H1 (cell line): ENCODE results near the gene HBS1L. TPM values are rescaled to one million over a fixed set of nuclear protein-coding genes. Genes with fewer than 3 reads are reported as not detected.

Source experiments
- CTCF ChIA-PET: fragments of 300-600 bp; sonication (Branson Sonifier 250); formaldehyde crosslinking; loops from one replicate; lab custom pipeline; 2021; ENCODE audit not compliant: partially characterized antibody; lab: Charles Lee
- POLR2A ChIA-PET: fragments of 300-600 bp; sonication (Branson Sonifier 250); formaldehyde crosslinking; loops from one replicate; lab custom pipeline; 2021; ENCODE audit warnings: inconsistent platforms; ENCODE audit not compliant: partially characterized antibody; lab: Charles Lee
- DNase-seq, 2 experiments: peaks; one replicate each; pipeline versions ENCODE4 v3.0.0 to v3.0.0-alpha.2; 2010 to 2022; ENCODE audit warnings: low spot score in 2 of 2, low read depth in 1 of 2, mixed read lengths in 1 of 2
- FAIRE-seq: peaks from 2 replicates; lab custom pipeline; 2011; peaks lifted over from hg19 to GRCh38; lab: Jason Lieb, UNC
- H2AFZ ChIP-seq: 2 replicates; pipeline ENCODE4 v1.8.1; 2012; ENCODE audit warnings: low read length, inconsistent platforms
- H2AK5ac ChIP-seq: 2 replicates; pipeline ENCODE4 v1.6.1; 2013; ENCODE audit warnings: low read depth, low read length
- H2BK120ac ChIP-seq: replicated peaks from 2 replicates; pipeline ENCODE3; 2013; ENCODE audit warnings: low read depth, low read length, inconsistent platforms
- H2BK12ac ChIP-seq: 2 replicates; pipeline ENCODE4 v1.6.1; 2013; ENCODE audit warnings: low read depth, low read length
- H2BK15ac ChIP-seq: 2 replicates; pipeline ENCODE4 v1.6.1; 2013; ENCODE audit warnings: low read length
- H2BK20ac ChIP-seq: 2 replicates; pipeline ENCODE4 v1.6.1; 2013; ENCODE audit warnings: low read length
- H2BK5ac ChIP-seq: 2 replicates; pipeline ENCODE4 v1.6.1; 2013; ENCODE audit warnings: low read depth, low read length
- H3K14ac ChIP-seq: 2 replicates; pipeline ENCODE4 v1.6.1; 2013; ENCODE audit warnings: inconsistent platforms; ENCODE audit not compliant: insufficient read length
- H3K18ac ChIP-seq: 2 replicates; pipeline ENCODE4 v1.6.1; 2013; ENCODE audit warnings: low read length; ENCODE audit errors: extremely low read depth
- H3K23ac ChIP-seq: 2 replicates; pipeline ENCODE4 v1.6.1; 2013; ENCODE audit warnings: inconsistent platforms; ENCODE audit not compliant: insufficient read length
- H3K23me2 ChIP-seq: 2 replicates; pipeline ENCODE4 v1.6.1; 2013; ENCODE audit warnings: low read depth, low read length
- H3K27ac ChIP-seq: 2 replicates; pipeline ENCODE4 v1.6.1; 2011; ENCODE audit warnings: low read depth, low read length, inconsistent platforms
- H3K27me3 ChIP-seq, 4 experiments: replicated peaks in 1 of 4; 1 replicate in 1 of 4; 2 replicates in 3 of 4; pipeline versions ENCODE4 v1.6.1 to v1.8.1; 2011 to 2013; ENCODE audit warnings: low read length in 3 of 4, mild to moderate bottlenecking in 3 of 4, inconsistent platforms in 2 of 4, mixed read lengths in 2 of 4, moderate library complexity in 1 of 4; ENCODE audit not compliant: control insufficient read depth in 3 of 4, insufficient read depth in 3 of 4; ENCODE audit errors: extremely low read depth in 1 of 4
- H3K36me3 ChIP-seq, 4 experiments: 2 replicates each; pipeline versions ENCODE4 v1.6.1 to v1.8.1; 2011 to 2013; ENCODE audit warnings: mild to moderate bottlenecking in 4 of 4, low read length in 3 of 4, moderate library complexity in 2 of 4, control low read depth in 1 of 4, inconsistent platforms in 1 of 4; ENCODE audit not compliant: insufficient read depth in 4 of 4, control insufficient read depth in 2 of 4
- H3K4ac ChIP-seq: replicated peaks from 2 replicates; pipeline ENCODE3; 2013; ENCODE audit warnings: low read length, low read depth, mixed read lengths, inconsistent platforms; ENCODE audit not compliant: insufficient read length
- H3K4me1 ChIP-seq, 4 experiments: replicated peaks in 1 of 4; 1 replicate in 1 of 4; 2 replicates in 3 of 4; pipeline versions ENCODE4 v1.6.1 to v1.8.1; 2011 to 2013; ENCODE audit warnings: low read length in 3 of 4, inconsistent platforms in 2 of 4, mixed read lengths in 1 of 4; ENCODE audit not compliant: insufficient read depth in 4 of 4, control insufficient read depth in 3 of 4
- H3K4me2 ChIP-seq, 2 experiments: 2 replicates each; pipeline versions ENCODE4 v1.6.1 to v1.8.1; 2011 to 2013; ENCODE audit warnings: low read depth in 2 of 2, low read length in 2 of 2, control low read depth in 1 of 2, inconsistent platforms in 1 of 2, mild to moderate bottlenecking in 1 of 2; ENCODE audit not compliant: insufficient read depth in 1 of 2
- H3K4me3 ChIP-seq, 4 experiments: fragments of 200-600, 300-600 bp in 1 of 4; sonication (generic), shearing (Covaris generic), sonication (Bioruptor Twin) in 1 of 4; 2 replicates each; pipeline versions ENCODE4 v1.5.1 to v1.8.1; 2011 to 2016; ENCODE audit warnings: low read length in 4 of 4, low read depth in 3 of 4, control low read depth in 2 of 4, inconsistent platforms in 2 of 4, mild to moderate bottlenecking in 2 of 4, mixed read lengths in 1 of 4, moderate library complexity in 1 of 4; ENCODE audit not compliant: insufficient read depth in 2 of 4; ENCODE audit errors: extremely low read depth in 1 of 4
- H3K56ac ChIP-seq: replicated peaks from 2 replicates; pipeline ENCODE3; 2013; ENCODE audit warnings: low read depth, mild to moderate bottlenecking, mixed read lengths, low read length, inconsistent platforms; ENCODE audit not compliant: insufficient read length
- H3K79me1 ChIP-seq: 2 replicates; pipeline ENCODE4 v1.6.1; 2013; ENCODE audit warnings: low read depth, low read length, control low read depth
- H3K79me2 ChIP-seq, 2 experiments: 2 replicates each; pipeline versions ENCODE4 v1.6.1 to v1.8.1; 2012 to 2013; ENCODE audit warnings: low read length in 2 of 2, mild to moderate bottlenecking in 2 of 2, inconsistent platforms in 1 of 2; ENCODE audit not compliant: insufficient read depth in 2 of 2, control insufficient read depth in 1 of 2
- H3K9ac ChIP-seq, 4 experiments: replicated peaks in 1 of 4; 1 replicate in 1 of 4; 2 replicates in 3 of 4; pipeline versions ENCODE4 v1.6.1 to v1.8.1; 2011 to 2013; ENCODE audit warnings: low read depth in 3 of 4, low read length in 3 of 4, control low read depth in 2 of 4, mild to moderate bottlenecking in 2 of 4, moderate library complexity in 2 of 4, inconsistent platforms in 1 of 4; ENCODE audit errors: extremely low read depth in 1 of 4
- H3K9me3 ChIP-seq, 2 experiments: 2 replicates each; pipeline versions ENCODE4 v1.6.1 to v1.8.1; 2012 to 2013; ENCODE audit warnings: mild to moderate bottlenecking in 2 of 2, moderate library complexity in 2 of 2, control low read depth in 1 of 2, inconsistent platforms in 1 of 2, low read depth in 1 of 2, low read length in 1 of 2, mixed read lengths in 1 of 2; ENCODE audit not compliant: insufficient read depth in 2 of 2
- H4K20me1 ChIP-seq, 2 experiments: replicated peaks in 1 of 2; 2 replicates each; pipeline versions ENCODE3 to v1.8.1; 2011 to 2013; ENCODE audit warnings: inconsistent platforms in 2 of 2, low read length in 2 of 2, mild to moderate bottlenecking in 1 of 2; ENCODE audit not compliant: insufficient read depth in 2 of 2, control insufficient read depth in 1 of 2
- H4K5ac ChIP-seq: 2 replicates; pipeline ENCODE4 v1.6.1; 2013; ENCODE audit warnings: low read length, low read depth, mixed read lengths, inconsistent platforms; ENCODE audit not compliant: insufficient read length
- H4K8ac ChIP-seq: 2 replicates; pipeline ENCODE4 v1.8.0; 2013; ENCODE audit warnings: mild to moderate bottlenecking, moderate library complexity, low read length, inconsistent platforms; ENCODE audit not compliant: insufficient read depth; ENCODE audit errors: extremely low read depth
- H4K91ac ChIP-seq: replicated peaks from 2 replicates; pipeline ENCODE3; 2013; ENCODE audit warnings: low read length, mixed read lengths, inconsistent platforms; ENCODE audit not compliant: insufficient read length
- BRCA1 ChIP-seq: IDR thresholded peaks from 2 replicates; pipeline ENCODE4 v1.6.1; 2012; ENCODE audit warnings: low read depth, low read length, improper control_type of control experiment
- CBX8 ChIP-seq: fragments of 300-800, 300-1000 bp; sonication (generic); IDR thresholded peaks from 2 replicates; pipeline ENCODE4 v1.7.1; 2016; ENCODE audit warnings: low read depth, low read length, borderline replicate concordance
- CREB1 ChIP-seq: IDR thresholded peaks from 2 replicates; pipeline ENCODE4 v1.6.1; 2012; ENCODE audit warnings: inconsistent platforms
- EZH2 ChIP-seq: fragments of 200-600 bp; sonication (generic); IDR thresholded peaks from 2 replicates; pipeline ENCODE4 v1.7.1; 2012; ENCODE audit warnings: low read depth, mild to moderate bottlenecking, moderate library complexity, low read length, inconsistent platforms; ENCODE audit not compliant: severe bottlenecking
- FOSL1 ChIP-seq: IDR thresholded peaks from 2 replicates; pipeline ENCODE4 v1.6.1; 2011; ENCODE audit warnings: mild to moderate bottlenecking, low read depth, low read length, moderate library complexity; ENCODE audit not compliant: insufficient read depth
- GTF2F1 ChIP-seq: IDR thresholded peaks from 2 replicates; pipeline ENCODE4 v1.6.1; 2012; ENCODE audit warnings: low read depth, low read length, improper control_type of control experiment, borderline replicate concordance
- MAX ChIP-seq: IDR thresholded peaks from 2 replicates; pipeline ENCODE4 v1.6.1; 2012; ENCODE audit warnings: inconsistent platforms
- SIRT6 ChIP-seq: IDR thresholded peaks from one replicate; pipeline ENCODE4 v1.7.1; 2012; ENCODE audit warnings: low read length, inconsistent platforms
- TEAD4 ChIP-seq: IDR thresholded peaks from 2 replicates; pipeline ENCODE4 v1.6.1; 2012; ENCODE audit warnings: low read depth, low read length, inconsistent platforms, mixed read lengths
- WGBS, 2 experiments: shearing (Covaris generic) in 1 of 2; methylation state at CpG; one replicate each; pipeline versions ENCODE4 v1.1.6 to v1.1.7; 2013 to 2015; ENCODE audit warnings: low lambda C conversion rate in 2 of 2, mixed read lengths in 2 of 2, inconsistent platforms in 1 of 2, low coverage in 1 of 2, missing lambda C conversion rate in 1 of 2; ENCODE audit not compliant: insufficient replicate concordance in 2 of 2, insufficient coverage in 1 of 2, insufficient read length in 1 of 2; ENCODE audit errors: extremely low coverage in 1 of 2, missing lambda C conversion rate in 1 of 2; 5-methylcytosine and 5-hydroxymethylcytosine counted together
- polyA plus RNA-seq, 7 experiments: library from polyadenylated mRNA; depleted of rRNA in 3 of 7; stranded (reverse) in 5 of 7; unstranded in 2 of 7; fragments of >200 nt in 5 of 7; fragments of 200-250 nt in 2 of 7; gene quantifications; 1 replicate in 5 of 7; 2 replicates in 1 of 7; 4 replicates in 1 of 7; pipeline versions ENCODE4 v1.2.1 to v1.2.3, GENCODE V29; 2011 to 2013; ENCODE audit warnings: missing spikeins in 2 of 7, mixed read lengths in 2 of 7
- total RNA-seq: library from RNA; stranded (reverse); fragmentation: NEBNext Ultra II Directional; extraction: Animal tissue kit (Norgen Biotek cat#: 25700); gene quantifications from 2 replicates; pipeline ENCODE4 v1.2.1, GENCODE V29; 2021
- TF ChIP-seq, protein P1 (sequence below): IDR thresholded peaks from 2 replicates; pipeline ENCODE4 v1.6.1; 2011; ENCODE audit warnings: low read depth, mild to moderate bottlenecking, low read length; ENCODE audit not compliant: insufficient read depth
- TF ChIP-seq, protein P2 (sequence below): IDR thresholded peaks from 2 replicates; pipeline ENCODE4 v1.6.1; 2012; ENCODE audit warnings: inconsistent platforms

Gene HBS1L
- total and polyA plus RNA-seq, 2 of the 8 experiments (the other 6 are each of a cell fraction or from before 2014, with no cell fraction given) = 28.1 to 97.1 TPM

GRCh38 chr6:134954272-134955000, 100.2 kb downstream of the HBS1L start:
- H4K8ac ChIP-seq = no peak overlapping the region
- no peak overlapping the region for H3K56ac ChIP-seq
- DNase-seq (no peak), FAIRE-seq (no peak)
- no peaks in the 10 kb centered on the region for H3K79me1 ChIP-seq
- no peak overlapping the region for H2AFZ ChIP-seq
- no peaks in the 10 kb centered on the region for H3K9me3 ChIP-seq
- H3K23ac ChIP-seq = no peak overlapping the region
- H2BK20ac ChIP-seq = no peak overlapping the region
- H3K4me3 ChIP-seq = no peak overlapping the region
- no peak overlapping the region for H2BK120ac ChIP-seq
- H3K18ac ChIP-seq = no peak overlapping the region
- CTCF ChIA-PET = interaction anchor here (1.6 kb wide), 1 partner anchor 14 kb away, joined by 6 read pairs; no protein-coding TSS in a partner anchor
- H3K27ac ChIP-seq = no peak overlapping the region
- no peak overlapping the region for H4K5ac ChIP-seq
- no peak overlapping the region for H2AK5ac ChIP-seq
- no peak overlapping the region for H3K14ac ChIP-seq
- no peaks in the 10 kb centered on the region for H3K4me1 ChIP-seq
- H3K27me3 ChIP-seq = no peaks in the 10 kb centered on the region
- H2BK5ac ChIP-seq = no peak overlapping the region
- H3K79me2 ChIP-seq = no peaks in the 10 kb centered on the region
- no peak overlapping the region for H3K4ac ChIP-seq
- no peak overlapping the region for H3K4me2 ChIP-seq
- H3K36me3 ChIP-seq = no peaks in the 10 kb centered on the region
- H3K23me2 ChIP-seq = no peaks in the 10 kb centered on the region
- H2BK15ac ChIP-seq = no peak overlapping the region
- 89% methylated on average over 4 of the region's 4 CpGs; no CpG with 5 or more reads in 1 of the 2 experiments for WGBS, 2 experiments
- no peak overlapping the region for H4K91ac ChIP-seq
- POLR2A ChIA-PET = interaction anchor here (1.3 kb wide), 1 partner anchor 46 kb away, joined by 3 read pairs; no protein-coding TSS in a partner anchor
- H2BK12ac ChIP-seq = no peak overlapping the region
- H3K9ac ChIP-seq = no peak overlapping the region; a peak in 1 of 7 replicates
- H4K20me1 ChIP-seq = no peaks in the 10 kb centered on the region
- TF ChIP-seq FOSL1 = no peak
- no peak for TF ChIP-seq CBX8
- no peak for TF ChIP-seq EZH2
- no peak for TF ChIP-seq SIRT6
- no peak for TF ChIP-seq CREB1
- TF ChIP-seq, protein P1, sequence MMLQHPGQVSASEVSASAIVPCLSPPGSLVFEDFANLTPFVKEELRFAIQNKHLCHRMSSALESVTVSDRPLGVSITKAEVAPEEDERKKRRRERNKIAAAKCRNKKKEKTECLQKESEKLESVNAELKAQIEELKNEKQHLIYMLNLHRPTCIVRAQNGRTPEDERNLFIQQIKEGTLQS = no peak
- no peak for TF ChIP-seq BRCA1
- no peak for TF ChIP-seq GTF2F1
- TF ChIP-seq TEAD4 = no peak
- TF ChIP-seq MAX = no peak
- TF ChIP-seq, protein P2, sequence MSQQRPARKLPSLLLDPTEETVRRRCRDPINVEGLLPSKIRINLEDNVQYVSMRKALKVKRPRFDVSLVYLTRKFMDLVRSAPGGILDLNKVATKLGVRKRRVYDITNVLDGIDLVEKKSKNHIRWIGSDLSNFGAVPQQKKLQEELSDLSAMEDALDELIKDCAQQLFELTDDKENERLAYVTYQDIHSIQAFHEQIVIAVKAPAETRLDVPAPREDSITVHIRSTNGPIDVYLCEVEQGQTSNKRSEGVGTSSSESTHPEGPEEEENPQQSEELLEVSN = no peak
